T47D (cell line): Measurements from ENCODE around the gene ZFYVE19.

ENCODE experiments used
- DNase-seq, 2 experiments: peaks; one replicate each; pipeline versions ENCODE4 v3.0.0 to v3.0.0-alpha.2; 2011 to 2012; ENCODE audit warnings: low read depth in 1 of 2, low spot score in 1 of 2
- JUND ChIP-seq: IDR thresholded peaks from 2 replicates; pipeline ENCODE4 v1.6.1; 2012; ENCODE audit warnings: low read depth
- in situ Hi-C: cut with HindIII; loops from 2 replicates; pipeline ENCODE4 v1.10.0; 2016; ENCODE audit warnings: low sequenced_read_pairs, low pct_unique_long_range_greater_than_20kb

Gene ZFYVE19

DNA sequence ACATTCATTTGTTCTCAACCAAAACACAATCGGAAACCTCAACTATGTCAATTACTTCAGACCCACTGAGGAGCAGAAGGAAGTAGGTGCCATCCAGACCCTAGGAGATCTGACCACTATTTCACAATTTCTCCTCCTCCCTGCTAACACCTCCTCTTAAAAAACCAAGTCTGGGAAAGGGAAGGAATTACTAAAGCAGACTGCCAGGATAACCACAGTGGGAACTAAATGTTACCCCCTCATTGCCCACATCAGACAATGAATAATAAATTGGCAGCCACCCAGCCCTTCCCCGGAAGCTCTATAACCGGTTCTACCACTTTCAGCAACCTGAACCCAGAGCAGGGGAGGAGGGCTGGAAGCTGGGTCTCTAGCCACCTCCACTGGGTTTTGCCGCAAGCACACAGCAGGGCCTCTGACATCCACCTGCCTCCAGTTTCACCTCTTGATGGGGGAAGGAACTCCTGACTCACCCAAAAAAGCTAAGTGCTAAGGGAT, 19.5 kb upstream of the ZFYVE19 start:
- peak in 1 of 2 experiments; percentile 88 for DNase-seq
- no peak for TF ChIP-seq JUND
- in situ Hi-C loops, result no loop called here

DNA sequence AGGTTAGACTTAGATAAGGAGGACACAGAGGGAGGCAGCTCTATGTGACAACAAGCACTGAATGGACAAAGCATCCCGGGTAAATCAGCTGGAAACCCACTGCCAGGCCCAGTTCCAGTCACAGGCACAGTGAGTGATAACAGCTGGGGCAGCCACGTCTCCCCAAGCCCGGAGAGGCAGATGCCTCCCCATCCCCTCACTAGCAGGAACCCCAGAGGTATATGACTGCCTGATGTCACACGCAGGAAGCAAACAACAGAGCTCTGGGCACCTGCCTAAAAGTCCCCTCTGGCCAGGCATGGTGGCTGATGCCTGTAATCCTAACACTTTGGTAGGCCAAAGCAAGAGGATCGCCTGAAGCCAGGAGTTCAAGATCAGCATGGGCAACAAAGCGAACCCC, 18.9 kb upstream of the ZFYVE19 start:
- TF ChIP-seq JUND, result no peak
- in situ Hi-C loops, result no loop called here
- DNase-seq, result no peak

DNA sequence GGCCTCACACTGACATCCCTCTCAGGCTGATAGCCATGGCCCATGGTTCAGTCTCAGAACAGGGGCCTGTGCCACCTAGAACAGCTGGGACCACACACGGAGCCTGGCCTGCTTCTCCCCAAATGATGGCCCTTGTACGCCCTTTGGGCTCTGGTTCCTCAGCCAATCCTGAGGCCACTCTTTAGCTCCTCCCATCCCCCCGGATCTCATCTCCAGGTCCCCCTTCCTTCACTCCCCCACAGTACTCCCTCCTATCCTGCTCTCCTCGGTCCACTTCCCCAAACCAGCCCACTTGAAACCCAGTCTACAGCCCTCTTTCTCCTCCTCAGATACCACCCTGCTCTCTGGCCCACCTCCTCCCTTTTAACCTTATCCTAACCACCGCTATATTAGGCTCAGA, 17.8 kb upstream of the ZFYVE19 start:
- in situ Hi-C loops, result no loop called here

DNA sequence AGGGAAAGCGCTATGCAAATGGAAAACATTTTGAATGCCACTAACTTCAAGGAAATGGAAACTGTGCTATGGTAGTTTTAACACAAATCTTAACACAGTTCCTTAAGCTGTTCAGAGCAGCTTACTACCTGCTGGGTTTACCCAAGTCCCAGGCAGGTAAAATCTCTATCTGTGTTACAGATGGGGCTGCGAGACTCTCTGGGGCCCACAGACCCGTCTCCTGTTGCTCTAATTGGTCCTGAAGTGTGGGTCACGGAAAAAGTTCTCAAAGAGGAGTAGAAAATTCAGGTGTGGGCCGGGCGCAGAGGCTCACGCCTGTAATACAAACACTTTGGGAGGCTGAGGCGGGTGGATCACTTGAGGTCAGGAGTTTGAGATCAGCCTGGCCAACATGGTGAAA, 16.9 kb upstream of the ZFYVE19 start:
- DNase-seq, result no peak
- no peak for TF ChIP-seq JUND
- in situ Hi-C loops, result no loop called here

More for the DNA sequence above, 17.8 kb upstream of the ZFYVE19 start:
- TF ChIP-seq JUND, result no peak
- no peak for DNase-seq

DNA sequence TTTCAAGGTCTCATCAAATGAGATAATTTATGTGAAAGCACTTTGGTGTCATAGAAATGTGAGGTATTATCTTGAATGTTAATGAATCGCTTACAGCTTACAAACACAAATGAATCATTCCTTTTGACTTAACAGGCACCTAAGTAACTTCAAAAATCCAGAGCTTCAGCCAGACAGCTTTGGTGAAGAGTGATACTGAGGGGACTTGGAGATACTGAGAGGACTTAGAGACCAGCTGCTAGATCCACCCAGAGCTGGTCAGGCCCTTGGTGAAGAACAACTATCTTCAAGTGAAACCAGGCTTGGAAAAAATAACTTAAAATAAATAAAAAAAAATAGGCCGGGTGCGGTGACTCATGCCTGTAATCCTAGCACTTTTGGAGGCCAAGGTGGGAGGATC, 16.2 kb upstream of the ZFYVE19 start:
- TF ChIP-seq JUND, result no peak
- in situ Hi-C loops, result no loop called here
- no peak for DNase-seq

DNA sequence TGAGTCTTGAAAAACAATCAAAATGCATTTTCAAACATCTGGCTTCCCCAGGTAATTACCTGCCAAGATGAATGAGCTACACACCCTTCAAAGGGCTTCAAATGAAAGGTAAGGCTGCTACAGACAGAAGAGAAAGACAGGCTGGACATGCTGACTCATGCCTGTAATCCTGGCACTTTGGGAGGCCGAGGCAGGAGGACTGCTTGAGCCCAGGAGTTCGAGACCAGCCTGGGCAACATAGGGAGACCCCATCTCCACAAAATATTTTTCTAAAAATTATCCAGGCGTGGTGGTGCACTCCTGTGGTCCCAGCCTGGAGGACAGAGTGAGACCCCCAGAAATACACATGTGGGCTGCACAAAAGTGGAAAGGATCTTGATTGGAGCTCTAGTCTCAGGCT, 14.5 kb upstream of the ZFYVE19 start:
- in situ Hi-C loops, result no loop called here
- no peak for TF ChIP-seq JUND
- no peak for DNase-seq

DNA sequence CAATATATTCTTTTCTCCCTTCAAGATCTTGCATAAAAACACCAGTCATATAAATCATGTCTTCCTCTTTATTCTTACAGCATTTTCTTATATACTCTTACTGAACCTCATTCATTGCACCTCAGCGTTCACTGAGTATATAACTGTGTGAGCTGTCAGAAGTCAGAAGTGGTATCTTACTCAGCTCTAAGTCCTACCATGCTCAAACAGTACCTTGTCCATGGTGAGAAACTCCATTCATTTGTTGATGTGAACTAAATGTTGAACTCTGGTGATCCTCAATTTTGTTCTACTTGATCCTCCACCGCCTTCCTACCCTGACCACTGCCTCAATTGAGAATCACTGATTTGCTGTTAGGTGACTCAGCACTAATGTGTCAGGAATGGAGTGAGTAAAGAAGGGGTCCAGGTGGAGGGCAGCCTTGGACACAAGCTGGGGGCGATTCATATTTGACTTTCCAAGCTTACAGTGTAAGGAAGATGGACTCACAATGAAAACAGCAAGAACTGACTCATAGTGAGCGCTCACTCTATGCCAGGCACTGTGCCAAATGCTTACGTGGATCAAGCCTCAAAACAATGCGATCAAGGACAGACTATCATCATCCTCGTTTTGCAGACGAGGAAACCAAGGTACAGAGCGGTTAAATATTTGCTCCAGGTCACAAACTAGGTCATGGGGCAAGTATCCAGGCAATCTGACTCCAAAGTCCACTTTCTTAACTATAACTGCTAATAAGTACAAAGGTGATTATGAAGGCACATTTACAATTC, 13.5 kb upstream of the ZFYVE19 start:
- TF ChIP-seq JUND, result no peak
- peak in 1 of 2 experiments; percentile 41 for DNase-seq
- in situ Hi-C loops, result no loop called here

DNA sequence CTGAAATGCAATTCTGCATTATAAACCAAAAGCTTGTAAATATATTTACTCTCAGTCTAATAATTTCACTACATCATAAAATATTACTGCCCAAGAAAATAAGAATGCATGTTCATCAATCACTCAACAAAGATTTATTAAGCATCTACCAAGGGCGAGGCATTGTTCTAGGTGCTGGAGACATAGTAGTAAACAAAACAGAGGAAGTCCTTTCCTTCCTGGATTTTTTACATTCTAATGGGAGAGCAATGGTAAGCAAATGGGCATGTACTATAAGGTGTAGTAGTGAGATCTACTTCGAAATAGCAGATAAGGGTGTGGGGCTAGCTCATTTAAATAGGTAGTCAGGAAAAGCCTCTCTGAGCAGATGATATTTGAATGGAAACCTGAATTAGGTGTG, 10.8 kb upstream of the ZFYVE19 start:
- no peak for DNase-seq
- no peak for TF ChIP-seq JUND
- in situ Hi-C loops, result no loop called here

DNA sequence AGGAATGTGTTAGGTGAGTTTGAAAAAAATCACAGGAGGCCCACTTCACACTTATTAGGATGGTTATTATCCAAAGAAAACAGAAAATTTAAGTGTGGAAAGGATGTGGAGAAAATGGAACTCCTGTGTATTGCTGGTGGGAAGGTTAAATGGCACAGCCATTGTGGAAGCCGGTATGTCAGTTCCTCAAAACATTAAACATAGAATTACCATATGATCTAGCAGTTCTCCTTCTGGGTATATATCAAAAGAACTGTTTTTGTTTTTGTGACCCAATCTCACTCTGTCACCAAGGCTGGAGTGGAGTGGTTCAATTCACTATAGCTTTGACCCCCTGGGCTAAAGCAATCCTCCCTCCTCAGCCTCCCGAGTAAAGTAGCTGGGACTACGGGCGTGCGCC, 10.4 kb upstream of the ZFYVE19 start:
- no peak for TF ChIP-seq JUND
- DNase-seq, result no peak
- in situ Hi-C loops, result no loop called here

DNA sequence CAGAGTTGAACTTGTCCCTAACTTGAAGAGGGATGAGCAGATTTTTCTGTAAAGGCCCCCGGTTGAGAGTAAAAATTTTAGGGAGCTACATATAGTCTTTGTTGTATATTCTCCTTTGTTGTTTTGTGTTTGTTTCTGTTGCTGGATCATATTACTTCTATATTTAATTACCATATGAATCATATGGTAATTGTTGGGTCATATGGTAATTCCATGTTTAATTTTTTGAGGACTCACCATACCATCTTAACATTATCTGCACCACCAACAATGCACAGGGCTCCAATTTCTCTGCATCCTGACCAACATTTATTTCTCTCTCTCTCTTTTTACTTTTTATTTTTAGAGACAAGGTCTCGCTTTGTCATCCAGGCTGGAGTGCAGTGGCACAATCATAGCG, 7.4 kb upstream of the ZFYVE19 start:
- no peak for TF ChIP-seq JUND
- DNase-seq, result no peak
- in situ Hi-C loops, result no loop called here

DNA sequence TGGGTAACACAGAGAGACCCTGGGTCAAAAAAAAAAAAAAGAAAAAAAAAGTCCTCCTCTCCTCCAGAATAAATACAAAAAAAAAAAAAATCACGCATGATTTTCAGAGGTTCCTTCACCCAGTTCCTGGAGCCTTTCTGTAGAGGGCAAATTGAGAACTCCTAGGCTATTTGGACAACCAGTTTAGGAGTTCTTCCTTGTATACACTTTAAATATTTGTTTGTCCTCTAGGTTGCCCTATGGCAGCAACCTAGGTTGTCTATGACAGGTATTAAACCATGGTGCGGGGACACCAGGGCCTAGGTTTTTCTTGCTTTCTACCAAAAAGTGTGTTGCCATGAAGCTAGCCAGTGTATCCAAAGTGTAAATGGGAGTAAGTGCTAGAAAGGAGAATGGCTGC, 3.8 kb upstream of the ZFYVE19 start:
- no peak for TF ChIP-seq JUND
- DNase-seq, result peak in 1 of 2 experiments; percentile 60
- in situ Hi-C loops, result no loop called here

DNA sequence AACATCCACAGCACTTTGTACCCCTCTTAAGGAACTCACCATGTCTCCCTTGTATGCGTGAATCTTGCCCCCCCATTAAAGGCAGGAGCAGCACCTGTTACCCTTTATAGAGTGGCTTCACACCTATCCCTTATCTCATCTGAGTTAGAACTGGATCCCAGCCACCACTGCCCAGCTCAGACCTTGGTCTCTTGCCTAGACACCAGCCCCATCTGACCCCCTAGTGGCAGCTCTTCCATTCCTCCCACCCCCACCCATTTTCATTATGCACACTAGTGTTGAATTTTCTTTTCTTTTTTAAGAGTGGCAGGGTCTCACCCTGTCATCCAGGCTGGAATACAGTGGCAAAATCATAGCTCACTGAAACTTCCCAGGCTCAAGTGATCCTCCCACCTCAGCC, 3.2 kb upstream of the ZFYVE19 start:
- in situ Hi-C loops, result no loop called here
- no peak for TF ChIP-seq JUND
- DNase-seq, result no peak

DNA sequence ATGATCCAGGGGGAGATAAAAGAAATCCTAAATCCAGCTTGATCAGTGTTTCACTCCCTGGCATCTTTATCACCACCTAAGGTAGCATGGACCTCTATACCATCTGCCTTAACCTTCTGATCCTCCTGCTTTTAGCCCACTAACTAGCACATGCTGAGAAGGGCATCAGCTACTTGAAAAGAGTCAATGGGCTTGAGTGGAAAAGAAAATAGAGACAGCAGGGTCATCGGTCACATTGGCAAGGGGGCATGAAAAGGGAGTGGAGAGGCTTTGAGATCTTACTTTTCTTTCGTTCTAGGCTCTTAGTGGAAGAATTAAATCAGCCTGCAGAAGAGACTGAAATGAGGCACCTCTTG, 239 bp upstream of the ZFYVE19 start:
- in situ Hi-C loops, result no loop called here
- no peak for TF ChIP-seq JUND
- no peak for DNase-seq
